Testis (tissue), 2 donors: Measurements from ENCODE around the gene DPP10.

Source experiments
- POLR2A ChIP-seq: fragments of 450-650 bp; IDR thresholded peaks from one replicate; pipeline ENCODE4 v1.6.1; 2017; ENCODE audit warnings: antibody characterized with exemption, mild to moderate bottlenecking, moderate library complexity
- TF ChIP-seq, protein P1 (sequence below), 3 experiments: fragments of 450-650 bp in 2 of 3; fragments of 200-600 bp in 1 of 3; sonication (generic) in 1 of 3; IDR thresholded peaks; one replicate each; pipeline ENCODE4 v1.5.1; 2016 to 2019; ENCODE audit warnings: antibody characterized with exemption in 3 of 3, mild to moderate bottlenecking in 2 of 3, moderate library complexity in 1 of 3

DNA sequence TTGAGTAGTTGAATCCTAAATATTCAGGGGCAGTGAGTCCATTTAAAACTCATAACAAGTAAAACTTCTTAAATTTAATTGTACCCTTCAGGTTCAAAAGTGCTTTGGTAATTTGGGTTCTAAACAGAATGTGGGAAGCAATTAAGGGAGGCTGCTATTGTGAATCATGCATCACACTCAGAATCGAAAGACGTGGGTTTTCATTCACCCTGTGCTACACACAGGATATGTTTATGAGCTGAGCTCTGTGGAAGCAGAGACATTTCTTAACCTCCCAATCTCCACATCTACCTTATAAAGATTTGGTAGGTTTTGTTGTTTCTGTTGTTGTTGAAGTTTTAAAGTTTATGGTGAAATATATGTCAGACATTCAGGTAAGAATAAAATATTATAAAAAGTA lies 633.4 kb downstream of the DPP10 start:
- TF ChIP-seq, protein P1, sequence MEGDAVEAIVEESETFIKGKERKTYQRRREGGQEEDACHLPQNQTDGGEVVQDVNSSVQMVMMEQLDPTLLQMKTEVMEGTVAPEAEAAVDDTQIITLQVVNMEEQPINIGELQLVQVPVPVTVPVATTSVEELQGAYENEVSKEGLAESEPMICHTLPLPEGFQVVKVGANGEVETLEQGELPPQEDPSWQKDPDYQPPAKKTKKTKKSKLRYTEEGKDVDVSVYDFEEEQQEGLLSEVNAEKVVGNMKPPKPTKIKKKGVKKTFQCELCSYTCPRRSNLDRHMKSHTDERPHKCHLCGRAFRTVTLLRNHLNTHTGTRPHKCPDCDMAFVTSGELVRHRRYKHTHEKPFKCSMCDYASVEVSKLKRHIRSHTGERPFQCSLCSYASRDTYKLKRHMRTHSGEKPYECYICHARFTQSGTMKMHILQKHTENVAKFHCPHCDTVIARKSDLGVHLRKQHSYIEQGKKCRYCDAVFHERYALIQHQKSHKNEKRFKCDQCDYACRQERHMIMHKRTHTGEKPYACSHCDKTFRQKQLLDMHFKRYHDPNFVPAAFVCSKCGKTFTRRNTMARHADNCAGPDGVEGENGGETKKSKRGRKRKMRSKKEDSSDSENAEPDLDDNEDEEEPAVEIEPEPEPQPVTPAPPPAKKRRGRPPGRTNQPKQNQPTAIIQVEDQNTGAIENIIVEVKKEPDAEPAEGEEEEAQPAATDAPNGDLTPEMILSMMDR (IDR thresholded peaks at IDR 0.05), result no peak
- no peak for TF ChIP-seq POLR2A
